ENCODE measurements around the gene BTBD16. TPM values are rescaled to one million over a fixed set of nuclear protein-coding genes. Genes with fewer than 3 reads are reported as not detected.

The BTBD16 gene
- total and polyA plus RNA-seq, 2 of the 4 experiments (the other 2 are of a cell fraction), result not detected

- Histone ChIP-seq H3K14ac (replicated peaks; ENCODE audit: low read depth, low read length) (no peak overlapping the region), H3K23ac (ENCODE audit: low read depth, low read length) (no peak overlapping the region), H3K27ac (ENCODE audit: insufficient read depth, low read length) (no peak overlapping the region), H4K8ac (ENCODE audit: low read depth in 2 of 2, low read length in 2 of 2) (no peak overlapping the region), H3K79me1 (ENCODE audit: low read depth in 1 of 2, low read length in 2 of 2) (no peaks in the 10 kb centered on the region), H4K91ac (ENCODE audit: insufficient read depth, low read depth, low read length) (no peak overlapping the region), H3K4me3 (ENCODE audit: insufficient read depth, low read depth, low read length) (no peak overlapping the region), H2BK5ac (ENCODE audit: low read depth, low read length, poor library complexity, severe bottlenecking) (no peak overlapping the region), H3K36me3 (ENCODE audit: control insufficient read depth, insufficient read depth, low read length) (no peaks in the 10 kb centered on the region), H2BK120ac (ENCODE audit: low read depth, low read length) (no peak overlapping the region), H3K56ac (ENCODE audit: extremely low read depth, insufficient read depth, low read length) (no peak overlapping the region), H3K4me1 (ENCODE audit: control insufficient read depth, insufficient read depth, low read length) (peaks cover 16% of the 10 kb centered on the region), H3K4ac (ENCODE audit: low read depth, low read length) (no peak overlapping the region), H3K9me3 (ENCODE audit: control insufficient read depth, insufficient read depth, low read length) (no peaks in the 10 kb centered on the region), H4K5ac (ENCODE audit: low read depth, low read length) (no peak overlapping the region), H4K20me1 (ENCODE audit: insufficient read depth, low read length) (no peaks in the 10 kb centered on the region), H3K4me2 (ENCODE audit: low read depth, low read length) (no peak overlapping the region), H2AK9ac (replicated peaks; ENCODE audit: low read depth, low read length, poor library complexity) (no peak overlapping the region), H3K9me1 (ENCODE audit: insufficient read depth, low read length) (peaks cover 7% of the 10 kb centered on the region; the same call in 1 of the 2 replicates), H3K18ac (ENCODE audit: low read depth, low read length) (no peak overlapping the region), H2BK15ac (ENCODE audit: low read depth, low read length) (no peak overlapping the region), H3K27me3 (ENCODE audit: control insufficient read depth, insufficient read depth, low read length) (no peaks in the 10 kb centered on the region), H2AK5ac (ENCODE audit: low read depth, low read length) (no peak overlapping the region), H3K9ac (ENCODE audit: low read depth, low read length) (no peak overlapping the region), H2AFZ (replicated peaks; ENCODE audit: low read length, poor library complexity) (no peak overlapping the region), H2BK20ac (ENCODE audit: low read depth, low read length) (no peak overlapping the region)
- dilution Hi-C loops (cut with HindIII; ENCODE audit: low sequenced_read_pairs, unreplicated experiment), result no loop called here
- no peak for TF ChIP-seq MAFK (IDR thresholded peaks at IDR 0.05; ENCODE audit: low read depth, low read length)
- no peak for TF ChIP-seq USF2 (IDR thresholded peaks at IDR 0.05; ENCODE audit: low read depth, low read length)
- TF ChIP-seq NFE2L2 (IDR thresholded peaks at IDR 0.05; ENCODE audit: low read depth, low read length), result no peak
- no peak for TF ChIP-seq MAZ (IDR thresholded peaks at IDR 0.05; ENCODE audit: borderline replicate concordance, low read depth, low read length)
- no peak for TF ChIP-seq ELK1 (IDR thresholded peaks at IDR 0.05; ENCODE audit: borderline replicate concordance, low read depth, low read length)
- TF ChIP-seq BHLHE40 (IDR thresholded peaks at IDR 0.05; ENCODE audit: low read depth, low read length), result no peak
- no peak for TF ChIP-seq RFX5 (IDR thresholded peaks at IDR 0.05; ENCODE audit: low read depth, low read length)
- no peak for TF ChIP-seq SMC3 (IDR thresholded peaks at IDR 0.05; ENCODE audit: low read depth, low read length)
- TF ChIP-seq FOS (IDR thresholded peaks at IDR 0.05; ENCODE audit: low read depth, low read length), result no peak
- no peak for TF ChIP-seq CTCF (conservative IDR thresholded peaks at IDR 0.05; ENCODE audit: low read depth, low read length)
- TF ChIP-seq CEBPB (IDR thresholded peaks at IDR 0.05; ENCODE audit: low read depth, low read length), result no peak
- TF ChIP-seq RAD21 (IDR thresholded peaks at IDR 0.05; ENCODE audit: low read length), result no peak
- TF ChIP-seq CHD1 (IDR thresholded peaks at IDR 0.05; ENCODE audit: low read depth, low read length), result no peak
- TF ChIP-seq POLR2A (IDR thresholded peaks at IDR 0.05; ENCODE audit: low read depth, low read length), result no peak
- DNase-seq, result no peak
- ChIA-PET CTCF (no interaction called here), POLR2A (ENCODE audit: unreplicated experiment) (interaction anchor here (0.6 kb wide), 1 partner anchor 170 kb away, joined by 4 read pairs; no protein-coding TSS in a partner anchor)
- intact Hi-C loops (cut with micrococcal nuclease), result no loop called here
- no TSS peak for BruUV-seq (replicated peaks)
- ATAC-seq (ENCODE audit: low read depth), result no peak
- 82% methylated on average over 7 of the region's 7 CpGs; no CpG with 5 or more reads in 1 of the 2 experiments for WGBS, 2 experiments (ENCODE audit: extremely low coverage in 2 of 2, insufficient read length in 1 of 2)
- in situ Hi-C loops (cut with MboI; ENCODE audit: low sequenced_read_pairs), result no loop called here
Measured at GRCh38 chr10:122282909-122283308, 11.8 kb downstream of the BTBD16 start.

All from IMR-90 (cell line).